ENCODE data around the gene TMEM231. TPM values are rescaled to one million over a fixed set of nuclear protein-coding genes. Genes with fewer than 3 reads are reported as not detected.
"Not testable (repeated sequence)": the region's sequence is repeated elsewhere in the genome, so short reads cannot be mapped to it uniquely, and the experiment has no call there.

Gene TMEM231
- total RNA-seq, 2 experiments from 2014 or later = 2.5 TPM

GRCh38 chr16:75526032-75526790 lies 29.8 kb downstream of the TMEM231 start:
- H3K4me3 Mint-ChIP-seq = no peak overlapping the region
- no peaks in the 10 kb centered on the region for H3K36me3 ChIP-seq (ENCODE audit: insufficient read depth, low read length)
- no peak overlapping the region for H3K4me3 ChIP-seq (ENCODE audit: low read length)
- no peak overlapping the region for H3K27ac Mint-ChIP-seq
- H3K9me3 ChIP-seq (ENCODE audit: control insufficient read depth in 1 of 2, insufficient read depth in 1 of 2, low read length in 2 of 2) = peaks cover 0 to 6% of the 10 kb centered on the region in 2 experiments
- POLR2A ChIA-PET = no interaction called here
- DNase-seq (no peak), ATAC-seq (ENCODE audit: poor library complexity) (no peak)
- no peaks in the 10 kb centered on the region for H3K27me3 Mint-ChIP-seq
- CTCF ChIA-PET = no interaction called here
- H3K4me1 ChIP-seq (ENCODE audit: insufficient read depth, low read length) = no peaks in the 10 kb centered on the region
- H3K4me1 Mint-ChIP-seq (ENCODE audit: low read depth) = no peaks in the 10 kb centered on the region
- H3K27ac ChIP-seq (ENCODE audit: low read depth in 1 of 2, low read length in 2 of 2) = no peak overlapping the region
- TF ChIP-seq CTCF (IDR thresholded peaks at IDR 0.05) = no peak
- H3K36me3 Mint-ChIP-seq (ENCODE audit: low read depth) = no peaks in the 10 kb centered on the region
- intact Hi-C loops (cut with DNase I, micrococcal nuclease) = no loop called here
- H3K9me3 Mint-ChIP-seq = no peaks in the 10 kb centered on the region
- no peaks in the 10 kb centered on the region for H3K27me3 ChIP-seq (ENCODE audit: control insufficient read depth in 1 of 2, insufficient read depth in 2 of 2, low read length in 2 of 2)

- Mint-ChIP-seq H3K27me3 (no peaks in the 10 kb centered on the region), H3K4me1 (ENCODE audit: low read depth) (peaks cover 14% of the 10 kb centered on the region), H3K27ac (no peak overlapping the region), H3K4me3 (no peak overlapping the region), H3K36me3 (ENCODE audit: low read depth) (no peaks in the 10 kb centered on the region), H3K9me3 (no peaks in the 10 kb centered on the region)
- H3K4me3 ChIP-seq (ENCODE audit: low read length) = no peak overlapping the region
- DNase-seq (no peak), ATAC-seq (ENCODE audit: poor library complexity) (no peak)
- POLR2A ChIA-PET = no interaction called here
- intact Hi-C loops (cut with DNase I, micrococcal nuclease) = loop anchor here in 1 of 2 experiments (10.0 kb wide), 1 partner anchor 84 kb away; the partner anchor contains the start of gene CFDP1
- CTCF ChIA-PET = interaction anchor here (0.7 to 1.2 kb wide), 2 partner anchors 37 to 286 kb away, joined by 3 read pairs; partner anchors contain the start of gene TMEM231
- peaks cover 12% of the 10 kb centered on the region for H3K4me1 ChIP-seq (ENCODE audit: insufficient read depth, low read length)
- H3K27ac ChIP-seq (ENCODE audit: low read depth in 1 of 2, low read length in 2 of 2) = no peak overlapping the region
- H3K36me3 ChIP-seq (ENCODE audit: insufficient read depth, low read length) = no peaks in the 10 kb centered on the region
- no peaks in the 10 kb centered on the region for H3K9me3 ChIP-seq (ENCODE audit: control insufficient read depth in 1 of 2, insufficient read depth in 1 of 2, low read length in 2 of 2)
- TF ChIP-seq CTCF (IDR thresholded peaks at IDR 0.05) = no peak
- no peaks in the 10 kb centered on the region for H3K27me3 ChIP-seq (ENCODE audit: control insufficient read depth in 1 of 2, insufficient read depth in 2 of 2, low read length in 2 of 2)
Observed at GRCh38 chr16:75519175-75519574, 36.9 kb downstream of the TMEM231 start.

GRCh38 chr16:75516189-75516966 lies 39.7 kb downstream of the TMEM231 start:
- not testable (repeated sequence) for H3K27me3 Mint-ChIP-seq; H3K27ac ChIP-seq (ENCODE audit: low read depth in 1 of 2, low read length in 2 of 2); H3K9me3 ChIP-seq (ENCODE audit: control insufficient read depth in 1 of 2, insufficient read depth in 1 of 2, low read length in 2 of 2); H3K27me3 ChIP-seq (ENCODE audit: control insufficient read depth in 1 of 2, insufficient read depth in 2 of 2, low read length in 2 of 2); H3K36me3 ChIP-seq (ENCODE audit: insufficient read depth, low read length); H3K9me3 Mint-ChIP-seq; H3K36me3 Mint-ChIP-seq (ENCODE audit: low read depth)
- H3K4me1 Mint-ChIP-seq (ENCODE audit: low read depth) = peaks cover 14% of the 10 kb centered on the region
- H3K4me3 ChIP-seq (ENCODE audit: low read length) = peak overlapping the region; percentile 82
- intact Hi-C loops (cut with DNase I, micrococcal nuclease) = loop anchor here (2.0 to 10.0 kb wide), 5 partner anchors 40 to 104 kb away; partner anchors contain the start of genes TMEM170A (in 2 of the 2), TMEM231 (in 2 of the 2), CFDP1 (in 1 of the 2) and GABARAPL2 (in 1 of the 2)
- peak overlapping the region; percentile 82 for H3K4me3 Mint-ChIP-seq
- DNase-seq = peak in 9 of 14 experiments; percentile 5 to 62 (median 20)
- H3K4me1 ChIP-seq (ENCODE audit: insufficient read depth, low read length) = peaks cover 12% of the 10 kb centered on the region
- CTCF ChIA-PET = interaction anchor here (1.1 to 2.8 kb wide), 17 partner anchors 34 to 815 kb away, joined by 3 to 30 read pairs (median 5); partner anchors contain the start of genes ADAT1, GABARAPL2, TMEM170A and TMEM231
- ATAC-seq (ENCODE audit: poor library complexity) = peak; percentile 28
- H3K27ac Mint-ChIP-seq = peak overlapping the region; percentile 44
- POLR2A ChIA-PET = interaction anchor here (0.5 to 2.7 kb wide), 10 partner anchors 8 to 137 kb away, joined by 4 to 26 read pairs (median 10); partner anchors contain the start of genes ADAT1, CFDP1, GABARAPL2 and KARS1

Data from CD4-positive, alpha-beta T cell (primary cell).